Progenitor cell of endocrine pancreas (in vitro differentiated cells): ENCODE data around the gene PAK1IP1. TPM values are rescaled to one million over a fixed set of nuclear protein-coding genes. Genes with fewer than 3 reads are reported as not detected.

ENCODE experiments used
- DNase-seq: peaks from one replicate; pipeline ENCODE4 v3.0.0; 2021; ENCODE audit warnings: low spot score; ENCODE audit not compliant: unreplicated experiment
- H3K27ac Mint-ChIP-seq: 2 replicates; pipeline ENCODE4 v1.8.0; 2021; ENCODE audit warnings: mild to moderate bottlenecking, moderate library complexity, mixed read lengths
- H3K27me3 Mint-ChIP-seq: 2 replicates; pipeline ENCODE4 v1.8.0; 2021; ENCODE audit warnings: mixed read lengths
- H3K36me3 Mint-ChIP-seq: 2 replicates; pipeline ENCODE4 v1.8.0; 2022; ENCODE audit warnings: mixed read lengths; ENCODE audit not compliant: insufficient read depth
- H3K4me1 Mint-ChIP-seq: 2 replicates; pipeline ENCODE4 v1.8.0; 2021; ENCODE audit warnings: low read depth, mixed read lengths
- H3K4me3 Mint-ChIP-seq: 2 replicates; pipeline ENCODE4 v1.8.0; 2021; ENCODE audit warnings: low read depth, mild to moderate bottlenecking, moderate library complexity, mixed read lengths
- H3K9me3 Mint-ChIP-seq: 2 replicates; pipeline ENCODE4 v1.8.0; 2021; ENCODE audit warnings: low read depth, mixed read lengths
- total RNA-seq: library from RNA; stranded (reverse); gene quantifications from 2 replicates; pipeline ENCODE4 v1.2.1, GENCODE V29; 2021
- TF ChIP-seq, protein P1 (sequence below): fragments of 200-600 bp; sonication (generic); IDR thresholded peaks from one replicate; pipeline ENCODE4 v1.5.0; 2021; ENCODE audit warnings: antibody characterized with exemption, mild to moderate bottlenecking; ENCODE audit not compliant: unreplicated experiment

PAK1IP1 gene
- total RNA-seq, 1 donor from 2014 or later, result 12.9 TPM

DNA sequence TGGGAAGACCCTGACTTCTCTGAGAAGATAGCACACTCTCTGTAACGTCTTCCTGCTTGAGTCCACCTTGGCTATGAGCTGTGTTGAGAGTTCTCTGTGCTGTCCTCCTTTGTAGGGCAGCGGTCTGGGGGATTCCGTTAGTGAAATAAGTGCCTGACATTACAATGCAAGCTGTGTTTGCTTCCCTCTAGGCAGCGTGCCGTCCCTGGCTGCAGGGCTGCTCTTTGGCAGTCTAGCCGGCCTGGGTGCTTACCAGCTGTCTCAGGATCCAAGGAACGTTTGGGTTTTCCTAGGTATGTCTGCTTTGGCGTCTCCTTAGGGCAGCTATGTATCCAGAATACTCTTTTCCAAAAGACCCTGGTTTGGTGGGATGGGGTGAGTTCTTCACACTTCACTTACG, 30.9 kb downstream of the PAK1IP1 start:
- Mint-ChIP-seq H3K4me1 (peaks cover 26% of the 10 kb centered on the region), H3K27me3 (no peaks in the 10 kb centered on the region), H3K36me3 (peaks cover 13% of the 10 kb centered on the region), H3K9me3 (no peaks in the 10 kb centered on the region), H3K4me3 (peak overlapping the region; percentile 49), H3K27ac (peak overlapping the region; percentile 14)
- DNase-seq, result no peak
- TF ChIP-seq, protein P1, sequence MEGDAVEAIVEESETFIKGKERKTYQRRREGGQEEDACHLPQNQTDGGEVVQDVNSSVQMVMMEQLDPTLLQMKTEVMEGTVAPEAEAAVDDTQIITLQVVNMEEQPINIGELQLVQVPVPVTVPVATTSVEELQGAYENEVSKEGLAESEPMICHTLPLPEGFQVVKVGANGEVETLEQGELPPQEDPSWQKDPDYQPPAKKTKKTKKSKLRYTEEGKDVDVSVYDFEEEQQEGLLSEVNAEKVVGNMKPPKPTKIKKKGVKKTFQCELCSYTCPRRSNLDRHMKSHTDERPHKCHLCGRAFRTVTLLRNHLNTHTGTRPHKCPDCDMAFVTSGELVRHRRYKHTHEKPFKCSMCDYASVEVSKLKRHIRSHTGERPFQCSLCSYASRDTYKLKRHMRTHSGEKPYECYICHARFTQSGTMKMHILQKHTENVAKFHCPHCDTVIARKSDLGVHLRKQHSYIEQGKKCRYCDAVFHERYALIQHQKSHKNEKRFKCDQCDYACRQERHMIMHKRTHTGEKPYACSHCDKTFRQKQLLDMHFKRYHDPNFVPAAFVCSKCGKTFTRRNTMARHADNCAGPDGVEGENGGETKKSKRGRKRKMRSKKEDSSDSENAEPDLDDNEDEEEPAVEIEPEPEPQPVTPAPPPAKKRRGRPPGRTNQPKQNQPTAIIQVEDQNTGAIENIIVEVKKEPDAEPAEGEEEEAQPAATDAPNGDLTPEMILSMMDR, result no peak

DNA sequence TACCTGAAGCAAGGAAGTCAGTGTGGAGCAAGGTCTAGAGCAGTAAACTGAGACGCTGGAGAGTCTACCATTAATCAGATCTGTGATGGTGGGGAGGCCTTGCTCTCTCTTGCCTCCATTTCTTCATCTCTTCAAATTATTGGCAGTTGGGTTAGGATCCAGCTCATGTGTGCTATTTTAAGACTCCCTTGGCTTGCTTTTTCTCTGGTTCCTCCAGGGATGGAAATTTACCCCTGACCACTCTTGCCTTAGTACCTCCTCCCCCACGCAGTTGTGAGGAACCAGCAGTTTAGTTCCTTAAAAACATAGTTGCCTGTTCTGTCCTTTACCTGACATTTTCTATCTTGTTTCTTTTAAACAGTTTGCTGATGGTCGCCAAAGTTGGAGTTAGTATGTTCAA, 35.5 kb downstream of the PAK1IP1 start:
- H3K27me3 Mint-ChIP-seq, result no peaks in the 10 kb centered on the region
- TF ChIP-seq, protein P1, result no peak
- DNase-seq, result no peak
- H3K36me3 Mint-ChIP-seq, result peaks cover 23% of the 10 kb centered on the region
- H3K4me3 Mint-ChIP-seq, result no peak overlapping the region
- no peak overlapping the region for H3K27ac Mint-ChIP-seq
- no peaks in the 10 kb centered on the region for H3K9me3 Mint-ChIP-seq
- H3K4me1 Mint-ChIP-seq, result peaks cover 7% of the 10 kb centered on the region

DNA sequence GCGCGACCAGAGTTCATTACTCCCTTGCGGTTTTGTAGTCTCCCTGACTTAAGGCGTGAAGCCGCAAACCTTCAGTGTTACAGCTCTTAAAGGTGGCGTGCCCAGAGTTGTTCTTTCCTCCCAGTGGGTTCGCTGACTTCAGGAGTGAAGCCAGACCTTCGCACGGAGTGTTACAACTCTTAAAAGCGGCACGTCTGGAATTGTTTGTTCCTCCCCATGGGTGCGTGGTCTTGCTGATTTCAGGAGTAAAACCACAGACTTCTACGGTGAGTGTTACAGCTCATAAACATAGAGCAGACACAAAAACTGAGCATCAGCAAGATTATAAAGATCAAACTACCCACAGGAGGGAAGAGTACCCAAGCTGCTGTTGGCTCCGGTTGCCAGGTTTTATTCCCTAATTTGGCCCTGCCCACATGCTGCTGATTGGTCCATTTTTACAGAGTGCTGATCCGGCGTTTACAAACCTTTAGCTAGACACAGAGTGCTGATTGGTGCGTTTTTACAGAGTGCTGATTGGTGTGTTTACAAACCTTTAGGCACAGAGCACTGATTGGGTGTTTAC, 38.5 kb downstream of the PAK1IP1 start:
- peaks cover 15% of the 10 kb centered on the region for H3K36me3 Mint-ChIP-seq
- H3K4me3 Mint-ChIP-seq, result no peak overlapping the region

DNA sequence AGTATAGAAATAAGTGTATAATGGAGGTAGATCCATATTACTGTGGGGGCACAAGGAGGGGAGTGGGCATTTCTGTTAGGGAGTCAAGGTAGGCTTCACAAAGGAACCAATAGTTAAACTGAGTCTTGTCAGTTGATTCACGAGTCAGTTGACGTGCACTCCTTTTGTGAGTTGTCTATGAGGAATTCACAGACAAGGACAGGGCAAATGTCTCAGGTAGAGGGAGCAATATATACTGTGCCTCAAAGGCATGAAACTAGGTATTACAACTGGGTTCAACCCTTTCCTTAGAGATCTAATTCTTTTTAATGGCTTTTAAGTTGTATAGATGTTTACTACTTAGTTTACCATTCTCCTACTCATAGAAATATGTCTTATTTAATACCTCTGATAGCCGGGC, 39.1 kb downstream of the PAK1IP1 start:
- TF ChIP-seq, protein P1, result no peak
- H3K4me1 Mint-ChIP-seq, result no peaks in the 10 kb centered on the region
- DNase-seq, result no peak
- H3K4me3 Mint-ChIP-seq, result no peak overlapping the region
- no peaks in the 10 kb centered on the region for H3K27me3 Mint-ChIP-seq
- no peaks in the 10 kb centered on the region for H3K9me3 Mint-ChIP-seq
- no peak overlapping the region for H3K27ac Mint-ChIP-seq
- peaks cover 18% of the 10 kb centered on the region for H3K36me3 Mint-ChIP-seq

More for the DNA sequence above, 38.5 kb downstream of the PAK1IP1 start:
- TF ChIP-seq, protein P1, result no peak
- H3K27ac Mint-ChIP-seq, result no peak overlapping the region
- no peaks in the 10 kb centered on the region for H3K9me3 Mint-ChIP-seq
- no peak for DNase-seq
- H3K4me1 Mint-ChIP-seq, result no peaks in the 10 kb centered on the region
- H3K27me3 Mint-ChIP-seq, result no peaks in the 10 kb centered on the region

DNA sequence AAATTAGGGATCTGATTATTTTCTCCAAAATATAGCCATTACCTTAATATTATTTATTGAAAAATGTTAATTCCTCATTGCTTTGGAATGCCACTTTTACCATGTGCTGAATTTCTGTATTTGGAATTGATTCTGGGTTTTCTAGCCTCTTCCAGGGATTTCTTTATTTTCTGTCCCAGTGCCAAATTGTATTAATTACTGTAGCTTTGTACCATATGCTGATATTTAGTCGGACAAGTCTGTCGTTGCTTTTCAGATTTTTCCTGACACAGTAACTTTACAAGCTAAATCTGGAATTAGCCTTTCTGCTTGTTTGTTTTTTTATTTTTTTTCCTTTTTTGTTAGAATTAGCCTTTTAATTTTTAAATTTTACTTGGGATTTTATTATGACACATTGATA, 42.0 kb downstream of the PAK1IP1 start:
- H3K36me3 Mint-ChIP-seq, result peaks cover 16% of the 10 kb centered on the region

More for the DNA sequence above, 42.0 kb downstream of the PAK1IP1 start:
- Mint-ChIP-seq H3K27me3 (no peaks in the 10 kb centered on the region), H3K9me3 (no peaks in the 10 kb centered on the region), H3K27ac (no peak overlapping the region), H3K4me1 (no peaks in the 10 kb centered on the region), H3K4me3 (no peak overlapping the region)
- DNase-seq, result no peak
- TF ChIP-seq, protein P1, result no peak
